K562 (cell line): ENCODE measurements around the gene CAPN3. TPM values are rescaled to one million over a fixed set of nuclear protein-coding genes. Genes with fewer than 3 reads are reported as not detected.

Source experiments
- ATAC-seq: fragments of 200-7000 bp; cut with Tn5 transposase; 3 replicates; pipeline ENCODE4 v1.9.1; 2020; ENCODE audit warnings: moderate library complexity
- BruUV-seq: library from RNA; stranded (reverse); fragments of 400-500 nt; replicated peaks from 2 replicates; lab custom pipeline; 2021; lab: Mats Ljungman, UMichigan
- CTCF ChIA-PET: fragments of 300-600 bp; formaldehyde crosslinking; extraction: SDS; loops from one replicate; lab custom pipeline; 2021; ENCODE audit warnings: low intra/inter-chr PET ratio; lab: Yijun Ruan, JAX
- POLR2A ChIA-PET: fragments of 300-600, 350-650 bp; sonication (Branson Sonifier 250); formaldehyde crosslinking; extraction: SDS; loops from one replicate; lab custom pipeline; 2021; ENCODE audit warnings: antibody characterized with exemption, inconsistent platforms; lab: Yijun Ruan, JAX
- DNase-seq, 4 experiments: peaks; one replicate each; pipeline versions ENCODE4 v3.0.0 to v3.0.0-alpha.2; 2011 to 2018; ENCODE audit warnings: low spot score in 3 of 4, mixed read lengths in 3 of 4; ENCODE audit errors: extremely low read depth in 1 of 4
- FAIRE-seq: peaks from 2 replicates; lab custom pipeline; 2011; peaks lifted over from hg19 to GRCh38; lab: Jason Lieb, UNC
- H2AFZ ChIP-seq: 2 replicates; pipeline ENCODE4 v1.6.0; 2011; ENCODE audit warnings: low read depth, low read length, control low read depth, inconsistent platforms
- H3K27ac ChIP-seq: fragments of 200-600 bp; 3 replicates; pipeline ENCODE4 v1.8.0; 2011; ENCODE audit warnings: low read depth, mild to moderate bottlenecking, control low read depth, inconsistent platforms, low read length, moderate library complexity, mixed read lengths; ENCODE audit errors: extremely low read depth
- H3K27me3 ChIP-seq, 2 experiments: fragments of 300-600 bp in 1 of 2; 2 replicates in 1 of 2; 3 replicates in 1 of 2; pipeline versions ENCODE4 v1.6.0 to v1.8.0; 2011; ENCODE audit warnings: inconsistent platforms in 2 of 2, low read length in 2 of 2, mild to moderate bottlenecking in 1 of 2, mixed read lengths in 1 of 2, moderate library complexity in 1 of 2; ENCODE audit not compliant: control insufficient read depth in 2 of 2, insufficient read depth in 2 of 2
- H3K36me3 ChIP-seq: fragments of 300-600 bp; 3 replicates; pipeline ENCODE4 v1.8.0; 2011; ENCODE audit warnings: mild to moderate bottlenecking, low read length, inconsistent platforms; ENCODE audit not compliant: control insufficient read depth, insufficient read depth
- H3K4me1 ChIP-seq, 2 experiments: fragments of 200-600 bp in 1 of 2; replicated peaks in 1 of 2; 2 replicates in 1 of 2; 3 replicates in 1 of 2; pipeline versions ENCODE4 v1.5.1 to v1.8.0; 2011; ENCODE audit warnings: inconsistent platforms in 2 of 2, low read length in 2 of 2, mild to moderate bottlenecking in 1 of 2, mixed read lengths in 1 of 2, moderate library complexity in 1 of 2; ENCODE audit not compliant: control insufficient read depth in 2 of 2, insufficient read depth in 2 of 2
- H3K4me2 ChIP-seq: 2 replicates; pipeline ENCODE4 v1.6.1; 2011; ENCODE audit warnings: low read length, control low read depth, inconsistent platforms, mixed read lengths; ENCODE audit not compliant: insufficient read depth
- H3K4me3 ChIP-seq: fragments of 200-600 bp; sonication (generic), shearing (Covaris generic); 2 replicates; pipeline ENCODE4 v1.5.1; 2016; ENCODE audit warnings: control low read depth, inconsistent platforms
- H3K79me2 ChIP-seq: fragments of 200-600 bp; 3 replicates; pipeline ENCODE4 v1.8.0; 2011; ENCODE audit warnings: low read length, inconsistent platforms; ENCODE audit not compliant: control insufficient read depth, insufficient read depth
- H3K9ac ChIP-seq, 2 experiments: 2 replicates each; pipeline versions ENCODE4 v1.6.0 to v1.6.1; 2011; ENCODE audit warnings: low read depth in 2 of 2, low read length in 2 of 2, control low read depth in 1 of 2, inconsistent platforms in 1 of 2, mild to moderate bottlenecking in 1 of 2, mixed read lengths in 1 of 2; ENCODE audit not compliant: insufficient read depth in 1 of 2
- H3K9me1 ChIP-seq: one replicate; pipeline ENCODE4 v1.6.0; 2011; ENCODE audit warnings: inconsistent platforms, mild to moderate bottlenecking, low read length, moderate library complexity; ENCODE audit not compliant: control insufficient read depth, insufficient read depth
- H3K9me3 ChIP-seq: replicated peaks from 2 replicates; pipeline ENCODE4 v1.5.1; 2011; ENCODE audit warnings: low read depth, low read length, inconsistent platforms; ENCODE audit not compliant: control insufficient read depth, insufficient read depth
- H4K20me1 ChIP-seq: replicated peaks from 2 replicates; pipeline ENCODE4 v1.6.1; 2011; ENCODE audit warnings: low read length, inconsistent platforms, mixed read lengths; ENCODE audit not compliant: control insufficient read depth, insufficient read depth
- ELF1 ChIP-seq: fragments of 200-800 bp; sonication (Bioruptor generic); IDR thresholded peaks from 2 replicates; pipeline ENCODE4 v1.6.1; 2016; ENCODE audit warnings: missing genetic modification characterization, missing compliant biosample characterization
- ESRRA ChIP-seq: fragments of 450-650 bp; IDR thresholded peaks from 2 replicates; pipeline ENCODE4 v1.6.1; 2014; ENCODE audit warnings: low read depth, mild to moderate bottlenecking, moderate library complexity, borderline replicate concordance
- ETS1 ChIP-seq: conservative IDR thresholded peaks from 2 replicates; pipeline ENCODE4 v1.6.1; 2011; ENCODE audit warnings: low read depth, mild to moderate bottlenecking, low read length; ENCODE audit not compliant: control insufficient read depth
- KAT7 ChIP-seq: sonication (generic); formaldehyde crosslinking; IDR thresholded peaks from 2 replicates; pipeline ENCODE4 v1.8.0; 2022; ENCODE audit warnings: missing genetic modification reagents, mild to moderate bottlenecking, borderline replicate concordance
- PRPF4 ChIP-seq: fragments of 200-400 bp; formaldehyde crosslinking; IDR thresholded peaks from one replicate; pipeline ENCODE4 v1.6.1; 2017; ENCODE audit warnings: low read length, low read depth, mild to moderate bottlenecking; ENCODE audit not compliant: insufficient read depth, poor library complexity, severe bottlenecking
- SLC30A9 ChIP-seq: fragments of 250-450 bp; sonication (Bioruptor Pico); IDR thresholded peaks from 2 replicates; pipeline ENCODE4 v1.8.0; 2022; ENCODE audit warnings: mild to moderate bottlenecking, moderate library complexity
- SNRNP70 ChIP-seq: fragments of 200-400 bp; formaldehyde crosslinking; optimal IDR thresholded peaks from 2 replicates; pipeline ENCODE3; 2017; ENCODE audit warnings: low read depth, low read length
- ZBTB43 ChIP-seq: sonication (generic); formaldehyde crosslinking; IDR thresholded peaks from 2 replicates; pipeline ENCODE4 v1.8.0; 2023; ENCODE audit warnings: mild to moderate bottlenecking, missing genetic modification reagents
- ZNF23 ChIP-seq: fragments of 250-450 bp; sonication (Bioruptor Pico); IDR thresholded peaks from 2 replicates; pipeline ENCODE4 v1.4.0; 2020; ENCODE audit warnings: mild to moderate bottlenecking
- ZNF232 ChIP-seq: sonication (generic); formaldehyde crosslinking; IDR thresholded peaks from 2 replicates; pipeline ENCODE4 v1.8.0; 2022; ENCODE audit warnings: mild to moderate bottlenecking, missing genetic modification reagents
- in situ Hi-C: fragments of 300-500 bp; cut with MboI; formaldehyde crosslinking; loops from 4 replicates; pipeline ENCODE4 v1.15.0; 2018; ENCODE audit warnings: inconsistent platforms, mixed read lengths
- intact Hi-C: fragments of 100-400 bp; cut with micrococcal nuclease; formaldehyde crosslinking; loops from 2 replicates; pipeline ENCODE4 v1.14.2; 2022
- polyA plus RNA-seq, 8 experiments: library from polyadenylated mRNA; depleted of rRNA in 4 of 8; stranded (reverse) in 5 of 8; unstranded in 3 of 8; fragments of >200 nt; fragmentation: Nextera tagmentation in 2 of 8; fragmentation: Illumina TruSeq in 1 of 8; extraction: Ambion mirVana in 2 of 8; extraction: Trizol in 1 of 8; gene quantifications; 2 replicates each; pipeline versions ENCODE4 v1.2.1 to v1.2.3, GENCODE V29; 2011 to 2014; ENCODE audit warnings: inconsistent platforms in 1 of 8, missing spikeins in 1 of 8
- total RNA-seq, 7 experiments: library from RNA; depleted of rRNA in 6 of 7; stranded (reverse); fragments of >200 nt in 6 of 7; fragmentation: Illumina TruSeq in 2 of 7; extraction: Trizol in 2 of 7; gene quantifications; 2 replicates each; pipeline versions ENCODE4 v1.2.1 to v1.2.3, GENCODE V29; 2011 to 2021; ENCODE audit warnings: low replicate concordance in 1 of 7

CAPN3 gene
- total and polyA plus RNA-seq, 9 of the 15 experiments (the other 6 are each of a cell fraction or from before 2014, with no cell fraction given), result 0.03 to 0.34 (median 0.20) TPM; not detected in 2

- Histone ChIP-seq H3K4me1 (no peaks in the 10 kb centered on the region), H3K4me2 (no peak overlapping the region), H3K9me3 (no peaks in the 10 kb centered on the region), H2AFZ (no peak overlapping the region), H3K27ac (no peak overlapping the region), H3K4me3 (no peak overlapping the region), H3K27me3 (no peaks in the 10 kb centered on the region), H3K79me2 (no peaks in the 10 kb centered on the region), H4K20me1 (no peaks in the 10 kb centered on the region), H3K9me1 (no peaks in the 10 kb centered on the region), H3K9ac (no peak overlapping the region), H3K36me3 (peaks cover 79% of the 10 kb centered on the region)
- in situ Hi-C loops, result no loop called here
- intact Hi-C loops, result no loop called here
- DNase-seq, result no peak
- POLR2A ChIA-PET, result interaction anchor here (0.7 kb wide), 1 partner anchor 22 kb away, joined by 3 read pairs; no protein-coding TSS in a partner anchor
- BruUV-seq, result no TSS peak
- ATAC-seq, result no peak
- no peak for FAIRE-seq
- CTCF ChIA-PET, result no interaction called here
- TF ChIP-seq SNRNP70, result no peak
- no peak for TF ChIP-seq SLC30A9 (CRISPR knock-in tag)
- no peak for TF ChIP-seq ZNF23
- no peak for TF ChIP-seq ZBTB43 (CRISPR knock-in tag)
- no peak for TF ChIP-seq ELF1 (tag)
- no peak for TF ChIP-seq KAT7 (CRISPR knock-in tag)
- no peak for TF ChIP-seq ZNF232 (CRISPR knock-in tag)
- TF ChIP-seq ETS1, result no peak
- TF ChIP-seq PRPF4, result no peak
- no peak for TF ChIP-seq ESRRA
Observed at GRCh38 chr15:42445551-42445950, 86.2 kb downstream of the CAPN3 start.
